Fibroblast of pulmonary artery (primary cell): ENCODE measurements around the gene KTI12.
"Not testable (repeated sequence)": the region's sequence is repeated elsewhere in the genome, so short reads cannot be mapped to it uniquely, and the experiment has no call there.

Experiments used
- DNase-seq: peaks from one replicate; pipeline ENCODE4 v3.0.0-alpha.2; 2010; ENCODE audit warnings: low read depth
- H3K4me3 ChIP-seq: replicated peaks from 2 replicates; pipeline ENCODE4 v1.5.1; 2011; ENCODE audit warnings: low read depth, mild to moderate bottlenecking, control low read depth, low read length, moderate library complexity
- CTCF ChIP-seq: IDR thresholded peaks from 2 replicates; pipeline ENCODE4 v1.5.1; 2011; ENCODE audit warnings: mild to moderate bottlenecking, control low read depth, low read length, inconsistent platforms; ENCODE audit errors: missing control alignments

KTI12 gene

GRCh38 chr1:52033190-52034049, at the start of gene KTI12:
Gene KTI12 (minus strand): TSS chr1:52033810. CDS start chr1:52033761, 49 bp downstream.
- no peak for TF ChIP-seq CTCF
- peak; percentile 94 for DNase-seq
- peak within 1 kb of the TSS; percentile 91 for H3K4me3 ChIP-seq

GRCh38 chr1:52080014-52080415, 46.4 kb upstream of the KTI12 start:
- no peak for TF ChIP-seq CTCF
- no peak overlapping the region for H3K4me3 ChIP-seq
- no peak for DNase-seq

GRCh38 chr1:52077277-52077676, 43.7 kb upstream of the KTI12 start:
- not testable (repeated sequence) for H3K4me3 ChIP-seq, DNase-seq

GRCh38 chr1:52072291-52072690, 38.7 kb upstream of the KTI12 start:
- no peak for TF ChIP-seq CTCF
- DNase-seq, result no peak

GRCh38 chr1:52070704-52071103, 37.1 kb upstream of the KTI12 start:
- no peak for TF ChIP-seq CTCF
- H3K4me3 ChIP-seq, result no peak overlapping the region

More at GRCh38 chr1:52072291-52072690, 38.7 kb upstream of the KTI12 start:
- no peak overlapping the region for H3K4me3 ChIP-seq

GRCh38 chr1:52063192-52063591, 29.6 kb upstream of the KTI12 start:
- no peak for DNase-seq
- no peak overlapping the region for H3K4me3 ChIP-seq
- no peak for TF ChIP-seq CTCF

More at GRCh38 chr1:52070704-52071103, 37.1 kb upstream of the KTI12 start:
- no peak for DNase-seq

- no peak for TF ChIP-seq CTCF
- H3K4me3 ChIP-seq, result no peak overlapping the region
- no peak for DNase-seq
Measured at GRCh38 chr1:52060822-52061221, 27.2 kb upstream of the KTI12 start.
